Measurements from ENCODE around the gene AP3S2.
"Not testable (repeated sequence)": the region's sequence is repeated elsewhere in the genome, so short reads cannot be mapped to it uniquely, and the experiment has no call there.

The AP3S2 gene

DNA sequence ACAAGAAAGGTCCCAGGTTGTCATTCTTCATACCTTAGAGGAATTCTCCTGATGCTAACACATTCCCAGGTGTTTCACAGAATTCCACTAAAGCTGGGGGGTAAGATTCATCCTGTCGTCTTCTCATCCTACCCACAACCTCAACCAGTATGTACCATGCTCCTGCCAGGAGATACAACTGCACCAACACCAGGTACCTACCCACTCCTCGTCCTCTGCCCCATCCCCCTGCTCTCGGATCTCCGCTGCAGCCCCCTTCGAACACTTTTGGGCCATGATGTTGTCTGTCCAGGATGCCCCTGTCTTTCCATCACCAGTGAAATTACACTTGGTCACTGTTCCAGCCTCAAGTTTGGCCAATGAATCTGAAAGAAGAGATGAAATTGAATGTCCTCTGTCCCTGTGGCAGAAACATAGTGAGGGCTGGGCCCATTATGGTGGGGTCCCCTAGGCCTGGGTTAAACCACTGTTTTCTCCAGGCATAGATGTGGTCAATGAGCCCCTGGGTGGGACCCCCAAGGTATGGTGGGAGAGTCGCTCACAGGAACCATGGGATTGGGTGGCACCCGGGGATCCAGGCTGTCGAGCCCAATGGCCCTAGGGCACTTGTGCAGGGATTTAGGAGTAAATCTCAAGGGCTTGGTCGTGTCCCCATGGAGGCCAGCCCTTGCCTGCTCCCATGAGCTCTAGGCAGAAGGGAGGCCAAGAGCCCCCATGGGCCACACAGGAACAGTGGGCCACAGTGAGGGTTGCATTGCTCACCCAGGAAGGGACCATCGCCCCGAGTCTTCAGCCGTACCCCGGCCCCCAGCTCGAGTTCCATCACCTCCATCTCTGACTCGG, 9.4 kb upstream of the AP3S2 start:
- DNase-seq (ENCODE audit: low spot score), result no peak

DNA sequence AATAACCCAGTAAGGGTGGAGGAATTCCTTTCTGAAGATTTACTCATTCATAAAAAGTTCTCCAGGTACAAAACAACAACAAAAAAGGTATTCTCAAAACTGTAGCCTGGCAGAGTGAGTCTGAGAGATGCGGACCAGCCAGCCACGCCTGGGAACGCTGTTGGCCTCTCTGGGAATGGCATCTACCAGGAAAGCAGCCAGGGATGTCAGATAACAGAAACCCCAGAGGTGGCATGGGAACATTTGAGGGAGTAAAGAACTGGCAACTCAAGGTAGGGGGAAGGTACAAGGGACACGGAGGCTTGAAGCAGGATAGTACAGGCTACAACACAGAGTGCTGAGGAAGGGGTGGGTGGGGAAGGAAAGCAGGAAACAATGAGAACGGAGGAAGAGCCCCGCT, 7.1 kb upstream of the AP3S2 start:
- no peak for DNase-seq (ENCODE audit: low spot score)

DNA sequence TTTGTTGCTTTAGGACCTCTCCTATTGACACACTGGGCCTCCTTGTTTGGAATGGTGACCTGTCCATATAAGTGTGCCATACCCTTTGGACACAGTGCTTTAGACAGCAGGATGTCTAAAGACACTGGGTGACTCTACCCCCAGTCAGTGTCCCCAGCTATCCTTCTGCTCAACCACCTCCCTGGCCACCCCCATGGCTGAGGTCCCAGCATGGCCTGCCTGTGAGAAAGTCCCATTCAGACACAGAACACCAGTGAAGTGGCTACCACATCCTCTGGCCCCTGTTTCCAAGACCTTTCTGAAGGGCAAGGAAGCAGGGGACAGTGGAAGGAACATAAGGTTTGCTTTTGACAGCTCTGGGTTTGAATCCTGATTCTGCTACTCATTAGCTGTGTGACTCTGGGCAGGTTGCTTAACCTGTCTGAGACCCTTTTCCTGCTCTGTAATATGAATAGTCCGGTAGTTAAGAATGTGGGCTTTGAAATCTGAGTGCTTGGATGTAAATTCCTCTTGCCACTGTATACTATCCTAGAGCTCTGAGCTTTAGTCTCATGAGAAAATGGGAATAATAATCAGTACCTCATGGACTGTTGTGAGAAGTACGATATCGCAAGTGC, 6.3 kb upstream of the AP3S2 start:
- DNase-seq (ENCODE audit: low spot score), result no peak

DNA sequence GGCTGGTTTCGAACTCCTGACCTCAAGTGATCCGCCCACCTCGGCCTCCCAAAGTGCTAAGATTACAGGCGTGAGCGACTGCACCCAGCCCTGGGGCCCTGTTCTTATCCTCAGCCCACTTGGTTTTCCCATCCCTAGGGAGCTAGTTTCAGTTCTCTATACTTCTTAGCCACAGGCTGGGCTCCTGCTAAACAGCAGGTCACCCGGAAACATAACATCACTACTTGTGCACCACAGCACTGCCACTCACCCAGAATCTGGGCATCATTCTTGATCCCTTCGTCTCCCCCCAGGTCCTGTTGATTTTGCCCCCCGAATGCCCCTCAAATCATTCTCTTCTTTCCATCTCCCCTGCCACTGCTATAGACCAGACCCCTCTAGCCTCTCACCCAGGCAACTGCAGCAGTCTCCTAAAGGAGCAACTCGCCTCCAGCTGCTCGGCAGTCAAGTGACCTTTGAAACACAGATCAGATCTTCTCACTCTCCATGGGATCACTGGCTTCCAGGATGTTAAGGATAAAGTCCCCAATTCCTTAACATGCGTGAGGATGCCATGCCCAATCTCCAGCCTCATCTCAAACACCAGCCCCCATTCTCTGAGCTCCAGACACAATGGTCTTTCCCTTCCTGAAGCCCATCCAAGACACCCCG, 5.6 kb upstream of the AP3S2 start:
- no peak for DNase-seq (ENCODE audit: low spot score)

DNA sequence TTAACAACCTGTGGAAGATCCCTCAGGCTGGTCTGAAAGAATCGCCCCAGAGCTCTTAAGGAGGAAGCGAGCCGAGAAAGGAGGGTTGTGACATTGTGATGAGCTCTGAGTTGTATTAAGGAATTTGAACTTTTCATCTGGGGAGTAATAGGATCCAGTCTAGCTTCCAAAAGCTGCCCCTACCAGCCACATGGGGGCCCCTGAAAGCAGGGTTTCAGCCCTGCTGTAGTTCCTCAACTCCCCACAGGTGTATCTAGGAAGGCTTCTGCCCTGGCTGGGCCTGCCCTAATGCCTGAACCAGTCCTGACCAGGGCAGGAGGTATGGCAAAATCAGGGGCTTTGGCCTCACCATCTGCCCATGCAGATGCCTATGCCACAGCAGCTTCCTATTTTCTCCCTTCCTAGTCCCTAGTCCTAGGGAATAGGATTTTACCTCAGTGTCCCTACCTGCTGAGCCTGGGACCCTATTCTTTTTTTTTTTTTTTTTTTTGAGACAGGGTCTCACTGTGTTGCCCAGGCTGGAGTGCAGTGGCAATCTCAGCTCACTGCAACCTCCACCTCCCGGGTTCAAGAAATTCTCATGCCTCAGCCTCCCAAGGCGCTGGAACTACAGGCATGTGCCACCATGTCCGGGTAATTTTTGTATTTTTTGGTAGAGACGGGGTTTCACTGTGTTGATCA, 5.0 kb upstream of the AP3S2 start:
- DNase-seq (ENCODE audit: low spot score), result peak; percentile 50

DNA sequence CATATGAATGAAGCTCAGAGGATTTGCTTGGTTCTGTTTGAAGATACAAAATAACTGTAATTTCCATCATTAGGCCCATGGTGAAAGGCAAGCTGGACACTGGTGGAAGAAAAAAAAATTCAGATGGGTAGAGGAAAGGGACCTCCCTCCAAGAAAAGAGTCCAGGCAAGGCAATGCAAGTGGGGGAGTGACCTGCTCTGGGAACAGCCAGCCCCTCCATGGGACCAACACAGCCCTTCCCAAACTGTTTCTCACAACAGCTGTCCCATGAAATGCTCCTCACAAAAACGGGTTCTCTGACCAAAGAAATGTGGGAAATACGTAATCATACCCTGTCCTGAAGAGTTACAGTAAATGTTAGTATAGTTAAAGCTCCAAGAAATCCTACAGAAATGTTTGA, 4.4 kb upstream of the AP3S2 start:
- DNase-seq (ENCODE audit: low spot score), result no peak

DNA sequence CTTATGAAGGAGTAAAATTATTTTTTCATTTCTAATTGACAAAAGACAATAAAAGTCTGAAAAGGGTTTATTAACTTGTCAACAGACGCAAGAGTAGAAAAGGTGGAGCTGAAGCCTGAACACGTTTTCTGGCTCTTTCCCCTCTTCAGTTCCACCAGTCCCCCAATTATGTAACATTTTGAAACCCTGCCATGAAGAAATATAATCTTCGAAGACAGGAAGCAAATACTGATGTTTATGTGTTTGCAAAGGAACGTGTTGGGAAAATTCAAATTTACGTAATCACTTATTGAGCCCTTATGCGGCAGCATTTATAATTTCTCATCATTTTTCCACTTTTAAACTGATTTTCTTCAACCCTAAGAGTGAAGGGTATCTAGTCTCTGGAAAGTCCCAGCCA, 767 bp downstream of the AP3S2 start:
- DNase-seq (ENCODE audit: low spot score), result no peak

DNA sequence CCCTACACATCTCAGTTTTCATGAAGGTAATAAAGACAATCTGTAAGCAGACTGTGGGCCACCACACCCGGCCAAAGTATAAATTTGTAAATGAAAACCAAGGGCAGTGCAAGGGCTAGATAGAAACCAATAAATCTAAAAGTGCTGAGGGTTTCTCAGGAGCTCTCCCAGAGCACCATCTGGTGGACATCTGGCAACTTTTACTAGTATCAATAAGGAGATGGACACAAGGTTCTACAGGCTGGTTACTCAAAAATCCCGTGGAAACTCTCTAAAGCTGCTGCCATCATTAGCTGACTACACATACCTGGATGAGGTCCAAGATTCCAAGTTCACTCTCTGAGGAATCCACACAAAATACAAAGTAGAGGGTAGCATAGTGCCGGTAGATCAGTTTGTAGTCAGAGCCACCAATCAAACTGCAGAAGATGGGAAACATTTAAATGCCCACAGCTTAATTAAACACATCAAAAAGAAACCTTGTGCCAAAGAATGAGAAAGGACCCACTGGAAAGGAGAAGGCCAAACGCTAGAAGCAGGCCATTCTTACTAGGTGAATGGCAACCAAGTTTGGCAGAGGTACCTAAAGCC, 5.5 kb downstream of the AP3S2 start:
- DNase-seq (ENCODE audit: low spot score), result no peak

DNA sequence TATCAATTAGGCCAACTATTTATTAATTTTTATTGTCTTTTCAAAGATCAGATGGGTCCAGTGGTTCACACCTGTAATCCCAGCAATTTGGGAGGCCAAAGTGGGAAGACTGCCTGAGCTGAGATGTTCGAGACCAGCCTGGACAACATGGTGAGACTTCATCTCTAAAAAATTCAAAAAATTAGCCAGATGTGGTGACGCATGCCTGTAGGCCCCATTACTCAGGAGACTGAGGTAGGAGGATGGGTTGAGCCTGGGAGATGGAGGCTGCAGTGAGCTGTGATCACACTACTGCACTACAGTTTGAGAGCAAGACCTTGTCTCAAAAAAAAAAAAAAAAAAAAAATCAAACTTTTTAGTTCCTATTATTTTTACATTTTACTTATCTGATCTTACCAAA, 8.2 kb downstream of the AP3S2 start:
- DNase-seq (ENCODE audit: low spot score), result no peak

DNA sequence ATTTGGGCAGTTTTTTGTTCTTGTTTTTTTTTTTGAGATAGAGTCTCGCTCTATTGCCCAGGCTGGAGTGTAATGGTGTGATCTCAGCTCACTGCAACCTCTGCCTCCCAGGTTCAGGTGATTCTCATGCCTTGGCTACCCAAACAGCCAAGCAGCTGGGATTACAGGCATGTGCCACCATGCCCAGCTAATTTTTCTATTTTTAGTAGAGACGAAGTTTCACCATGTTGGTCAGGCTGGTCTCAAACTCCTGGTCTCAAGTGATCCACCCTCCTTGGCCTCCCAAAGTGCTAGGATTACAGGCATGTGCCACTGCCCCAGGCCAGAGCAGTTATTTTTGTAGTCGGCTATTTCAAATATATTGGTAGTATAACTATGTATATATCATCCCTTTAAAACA, 8.6 kb downstream of the AP3S2 start:
- DNase-seq (ENCODE audit: low spot score), result not testable (repeated sequence)

DNA sequence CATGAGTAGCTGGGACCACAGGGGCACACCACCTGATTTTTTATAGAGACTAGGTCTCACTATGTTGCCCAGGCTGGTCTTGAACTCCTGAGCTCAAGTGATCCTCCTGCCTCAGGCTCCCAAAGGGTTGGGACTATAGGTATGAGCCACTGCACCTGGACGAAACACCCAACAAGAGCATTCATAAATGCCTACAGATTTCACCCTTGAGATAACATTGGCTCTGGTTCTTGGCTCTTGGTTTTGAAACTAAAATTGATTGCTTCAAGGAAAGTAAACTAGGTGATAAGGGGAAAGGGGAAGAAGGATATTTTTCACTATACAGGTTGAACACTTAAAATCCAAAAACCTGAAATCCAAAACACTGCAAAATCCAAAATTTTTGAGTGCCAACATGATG, 10.3 kb downstream of the AP3S2 start:
- no peak for DNase-seq (ENCODE audit: low spot score)

DNA sequence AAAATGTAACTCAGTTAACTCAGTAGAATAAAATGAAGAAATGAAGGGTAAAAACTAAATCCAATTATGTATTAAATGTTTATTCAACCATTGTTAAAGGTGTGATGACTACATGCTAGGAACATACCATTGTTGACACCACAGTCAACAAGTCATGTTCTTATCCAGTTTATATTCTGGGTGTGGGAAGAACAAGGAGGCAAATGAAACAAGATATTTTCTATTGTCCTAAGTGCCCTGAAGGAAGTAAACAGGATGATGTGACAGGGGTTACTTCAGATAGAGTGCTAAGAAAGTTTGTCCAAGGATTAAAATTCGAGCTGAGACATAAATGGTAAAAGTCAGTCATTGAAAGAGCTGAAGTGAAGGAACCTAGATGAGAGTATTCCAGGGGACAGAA, 13.1 kb downstream of the AP3S2 start:
- no peak for DNase-seq (ENCODE audit: low spot score)

DNA sequence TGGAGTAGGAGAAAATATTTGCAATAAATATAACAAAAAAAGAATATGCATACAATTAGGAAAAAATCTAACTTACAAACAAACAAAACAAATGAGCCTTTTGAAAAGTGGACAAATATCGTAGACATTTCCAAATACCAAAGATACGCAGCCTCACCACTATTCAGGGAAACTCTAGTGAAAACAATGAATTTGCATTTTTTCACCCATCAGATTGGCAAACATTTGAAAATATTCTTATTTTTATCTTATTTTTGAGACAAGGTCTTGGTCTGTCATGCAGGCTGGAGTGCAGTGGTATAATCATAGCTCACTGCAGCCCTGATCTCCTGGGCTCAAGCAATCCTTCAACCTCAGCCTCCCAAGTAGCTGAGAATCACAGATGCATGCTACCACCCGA, 15.5 kb downstream of the AP3S2 start:
- no peak for DNase-seq (ENCODE audit: low spot score)

DNA sequence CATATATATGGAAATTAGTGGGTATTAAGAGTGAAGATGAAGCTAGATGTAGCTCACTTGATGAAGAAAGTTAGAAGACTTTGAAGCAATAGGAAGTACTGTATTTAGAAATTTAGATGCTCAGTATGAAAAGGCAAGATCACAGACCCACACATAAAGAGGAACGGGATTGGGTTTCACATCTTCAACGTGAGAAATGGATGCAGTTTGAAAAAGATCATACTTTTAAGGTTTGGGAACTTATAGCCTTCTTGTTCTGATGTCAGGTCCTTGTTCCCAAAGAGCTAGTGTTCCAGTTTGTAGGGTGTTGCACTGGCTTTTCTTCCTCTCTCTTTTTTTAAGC, 16.7 kb downstream of the AP3S2 start:
- DNase-seq (ENCODE audit: low spot score), result no peak

DNA sequence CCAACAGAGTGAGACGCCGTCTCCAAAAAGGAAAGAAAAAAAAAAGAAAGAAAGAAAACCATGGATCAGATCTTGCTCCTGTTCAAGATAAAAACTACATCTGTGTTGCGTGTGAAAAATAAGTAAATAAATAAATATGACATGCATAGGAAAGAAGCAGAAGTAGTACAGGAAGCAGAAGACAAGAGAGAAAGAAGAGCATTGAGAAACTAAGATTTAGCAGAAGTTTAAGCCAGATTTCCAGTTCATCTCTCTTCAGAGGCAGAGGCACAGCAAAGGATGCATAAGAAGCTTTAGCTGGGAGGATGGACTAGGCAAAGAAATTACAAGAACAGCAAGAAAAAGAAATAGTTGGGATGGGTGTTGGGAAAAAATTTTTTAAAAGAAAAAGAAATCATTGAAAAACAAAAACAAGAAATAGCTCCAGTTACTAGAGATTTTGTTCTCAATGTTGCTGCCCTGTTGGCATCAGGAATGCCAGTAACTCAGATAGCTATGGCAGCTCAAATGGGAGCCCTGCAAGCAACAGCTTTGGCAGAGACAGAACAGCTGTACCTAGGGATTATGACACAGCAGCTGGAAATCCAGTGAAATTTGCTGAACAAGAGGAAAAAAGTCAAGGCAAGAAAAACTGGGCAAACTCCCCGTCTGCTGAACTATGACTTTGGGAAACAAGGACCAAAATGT, 17.3 kb downstream of the AP3S2 start:
- no peak for DNase-seq (ENCODE audit: low spot score)

DNA sequence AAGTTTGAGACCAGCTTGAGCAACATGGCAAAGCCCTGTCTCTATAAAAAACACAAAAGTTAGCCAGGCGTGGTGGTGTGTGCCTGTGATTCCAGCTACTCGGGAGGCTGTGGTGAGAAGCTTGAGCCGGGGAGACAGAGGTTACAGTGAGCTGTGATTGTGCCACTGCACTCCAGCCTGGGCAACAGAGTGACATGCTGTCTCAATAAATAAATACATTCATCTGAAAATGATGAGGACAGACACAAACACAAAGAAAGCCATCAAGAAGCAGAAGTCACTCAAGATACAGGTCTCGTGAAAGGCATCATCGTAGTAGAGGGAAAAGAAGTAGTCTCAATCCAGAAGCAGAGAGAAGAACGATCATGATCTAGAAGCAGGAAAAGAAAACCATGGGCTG, 18.1 kb downstream of the AP3S2 start:
- no peak for DNase-seq (ENCODE audit: low spot score)

DNA sequence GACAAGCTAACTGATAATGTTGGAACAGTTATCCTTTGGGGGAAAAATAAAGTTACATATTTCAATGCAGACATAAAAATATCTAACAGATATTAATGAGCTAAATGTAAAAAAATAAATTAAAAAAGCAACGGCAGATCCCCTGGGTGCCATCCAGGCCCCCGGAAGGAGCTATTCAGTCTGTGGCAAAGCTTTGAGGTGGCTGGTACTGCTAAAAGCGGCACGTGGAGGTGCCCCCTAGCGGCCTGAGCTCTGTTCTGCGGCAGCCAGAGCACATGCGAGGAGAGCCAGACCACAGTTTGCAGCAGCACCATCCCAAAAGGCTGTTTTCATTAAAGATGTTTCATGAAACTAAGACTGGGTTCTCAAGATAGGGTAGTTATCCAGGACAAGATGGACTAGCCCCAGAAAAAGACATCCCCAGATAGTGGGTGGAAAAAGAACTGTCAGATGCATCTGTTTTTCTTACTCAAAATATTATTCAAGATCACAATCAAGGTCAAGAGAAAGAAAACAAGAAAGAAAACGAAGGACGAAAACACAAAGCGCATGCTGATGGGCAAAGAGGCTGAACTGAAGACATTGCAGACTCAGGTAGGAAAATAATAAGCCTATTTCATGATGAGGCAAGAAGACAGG, 18.7 kb downstream of the AP3S2 start:
- DNase-seq (ENCODE audit: low spot score), result peak; percentile 82

DNA sequence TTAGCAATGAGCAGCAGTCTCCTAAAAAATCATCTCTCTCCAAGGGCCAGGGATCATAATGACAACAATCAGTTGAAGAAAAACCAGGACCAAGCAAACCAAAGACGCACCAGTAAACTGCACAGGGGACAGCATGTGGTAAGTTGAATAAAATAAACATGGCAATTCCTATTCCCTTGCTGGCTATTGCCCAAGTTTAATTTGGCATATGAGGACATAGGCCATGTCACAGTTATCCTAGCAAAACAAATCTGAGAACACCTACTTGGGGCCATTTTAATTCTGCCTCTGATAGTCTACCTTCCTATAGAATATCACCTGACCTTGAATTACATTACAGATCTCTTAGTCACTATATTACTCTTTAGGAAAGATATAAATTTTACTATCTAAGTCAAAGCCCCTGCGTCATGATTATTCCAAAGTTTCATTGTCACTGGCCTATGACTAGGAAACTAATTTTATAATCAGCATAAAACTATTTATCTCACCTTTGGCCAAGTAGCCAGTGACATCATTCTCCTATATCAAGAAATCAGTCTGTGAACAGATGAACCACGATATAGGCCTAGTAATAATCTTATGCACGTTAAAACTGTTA, 23.0 kb downstream of the AP3S2 start:
- no peak for DNase-seq (ENCODE audit: low spot score)

DNA sequence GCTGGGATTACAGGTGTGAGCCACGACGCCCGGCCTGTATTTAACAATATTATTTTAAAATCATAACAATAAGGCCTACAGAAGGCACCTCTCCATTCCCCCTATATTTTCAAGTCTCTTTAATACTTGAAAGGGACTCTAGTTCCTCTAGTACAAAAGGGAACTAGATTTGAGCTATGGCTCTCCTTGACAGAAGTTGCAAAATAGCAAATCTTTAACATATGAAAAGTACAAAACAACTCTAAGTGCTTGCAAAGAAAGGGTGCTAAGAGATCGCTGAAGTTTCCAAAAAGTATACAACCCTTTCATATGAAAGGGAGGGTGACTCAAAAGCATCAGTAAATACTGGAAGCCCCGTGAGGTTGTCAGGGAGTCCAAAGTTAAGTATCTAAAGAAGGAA, 23.8 kb downstream of the AP3S2 start:
- no peak for DNase-seq (ENCODE audit: low spot score)

DNA sequence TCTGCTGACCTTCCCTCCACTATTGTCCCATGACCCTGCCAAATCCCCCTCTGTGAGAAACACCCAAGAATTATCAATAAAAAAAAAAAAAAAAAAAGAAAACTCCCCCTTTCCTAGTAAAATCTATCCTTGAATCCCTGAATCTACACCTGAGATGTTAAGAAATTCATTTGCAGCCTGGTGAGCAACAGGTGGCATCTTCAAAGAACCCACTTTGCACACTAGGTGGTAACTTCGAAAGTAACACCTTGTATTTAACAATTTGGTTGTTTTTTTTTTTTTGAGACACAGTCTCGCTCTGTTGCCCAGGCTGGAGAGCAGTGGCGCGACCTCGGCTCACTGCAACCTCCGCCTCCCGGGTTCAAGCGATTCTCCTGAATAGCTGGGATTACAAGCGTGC, 24.3 kb downstream of the AP3S2 start:
- not testable (repeated sequence) for DNase-seq (ENCODE audit: low spot score)

Data from CD4-positive, alpha-beta T cell treated with Interleukin-2 at 100 ng/mL for 4 hours (primary cell).